ENCODE data around the gene KIRREL1. TPM values are rescaled to one million over a fixed set of nuclear protein-coding genes. Genes with fewer than 3 reads are reported as not detected.

Gene KIRREL1
- total RNA-seq, 2 donors from 2014 or later = 18.6 to 50.2 TPM

GRCh38 chr1:158087320-158087927, 94.0 kb downstream of the KIRREL1 start:
- peaks cover 0 to 6% of the 10 kb centered on the region in 2 donors for H3K36me3 ChIP-seq
- WGBS = 60% methylated on average over 9 of the region's 9 CpGs
- no peaks in the 10 kb centered on the region for H3K27me3 ChIP-seq (replicated peaks; ENCODE audit: insufficient read depth)
- no peak overlapping the region for H3K27ac ChIP-seq
- intact Hi-C loops (cut with DNase I) = loop anchor here (1.0 to 5.0 kb wide), 2 partner anchors 50 to 95 kb away; no protein-coding TSS in a partner anchor
- H3K9me3 ChIP-seq = no peaks in the 10 kb centered on the region
- DNase-seq (ENCODE audit: low spot score) = peak; percentile 37
- TF ChIP-seq POLR2AphosphoS5 (IDR thresholded peaks at IDR 0.05) (peak; percentile 7), POLR2A (IDR thresholded peaks at IDR 0.05) (no peak), CTCF (IDR thresholded peaks at IDR 0.05) (peak; percentile 40 to 75 (median 68))
- H3K4me3 ChIP-seq = no peak overlapping the region
- no peaks in the 10 kb centered on the region for H3K4me1 ChIP-seq (replicated peaks)

- no peak for DNase-seq (ENCODE audit: low spot score)
- TF ChIP-seq POLR2A (IDR thresholded peaks at IDR 0.05) = no peak
- no peak for TF ChIP-seq POLR2AphosphoS5 (IDR thresholded peaks at IDR 0.05)
- TF ChIP-seq CTCF (IDR thresholded peaks at IDR 0.05) = no peak
- Histone ChIP-seq H3K9me3 (no peaks in the 10 kb centered on the region), H3K36me3 (peaks cover 0 to 13% of the 10 kb centered on the region in 2 donors), H3K4me1 (replicated peaks) (no peaks in the 10 kb centered on the region), H3K27ac (no peak overlapping the region), H3K4me3 (no peak overlapping the region), H3K27me3 (replicated peaks; ENCODE audit: insufficient read depth) (no peaks in the 10 kb centered on the region)
- 86% methylated on average over 16 of the region's 16 CpGs for WGBS
- intact Hi-C loops (cut with DNase I) = loop anchor here (5.0 kb wide), 1 partner anchor 52 kb away; no protein-coding TSS in a partner anchor
Observed at GRCh38 chr1:158089476-158089875, 96.0 kb downstream of the KIRREL1 start.

- no peaks in the 10 kb centered on the region for H3K4me1 ChIP-seq (replicated peaks)
- intact Hi-C loops (cut with DNase I) = loop anchor here (5.0 kb wide), 1 partner anchor 53 kb away; no protein-coding TSS in a partner anchor
- TF ChIP-seq POLR2A (IDR thresholded peaks at IDR 0.05) = no peak
- TF ChIP-seq POLR2AphosphoS5 (IDR thresholded peaks at IDR 0.05) = no peak
- peaks cover 0 to 13% of the 10 kb centered on the region in 2 donors for H3K36me3 ChIP-seq
- no peaks in the 10 kb centered on the region for H3K9me3 ChIP-seq
- H3K4me3 ChIP-seq = no peak overlapping the region
- 75% methylated on average over 9 of the region's 9 CpGs for WGBS
- H3K27me3 ChIP-seq (replicated peaks; ENCODE audit: insufficient read depth) = no peaks in the 10 kb centered on the region
- DNase-seq (ENCODE audit: low spot score) = no peak
- no peak overlapping the region for H3K27ac ChIP-seq
Observed at GRCh38 chr1:158089925-158090637, 96.6 kb downstream of the KIRREL1 start.

GRCh38 chr1:158093376-158093775, 99.9 kb downstream of the KIRREL1 start:
- Histone ChIP-seq H3K27me3 (replicated peaks; ENCODE audit: insufficient read depth) (no peaks in the 10 kb centered on the region), H3K36me3 (peaks cover 0 to 13% of the 10 kb centered on the region in 2 donors), H3K4me1 (replicated peaks) (no peaks in the 10 kb centered on the region), H3K4me3 (no peak overlapping the region), H3K27ac (no peak overlapping the region), H3K9me3 (no peaks in the 10 kb centered on the region)
- TF ChIP-seq CTCF (IDR thresholded peaks at IDR 0.05) (no peak), POLR2A (IDR thresholded peaks at IDR 0.05) (no peak), POLR2AphosphoS5 (IDR thresholded peaks at IDR 0.05) (no peak)
- DNase-seq (ENCODE audit: low spot score) = no peak
- 90% methylated on average over 18 of the region's 18 CpGs for WGBS
- intact Hi-C loops (cut with DNase I) = no loop called here

- WGBS = 94% methylated on average over 14 of the region's 14 CpGs
- Histone ChIP-seq H3K4me3 (no peak overlapping the region), H3K4me1 (replicated peaks) (no peaks in the 10 kb centered on the region), H3K36me3 (peaks cover 0 to 13% of the 10 kb centered on the region in 2 donors), H3K27me3 (replicated peaks; ENCODE audit: insufficient read depth) (no peaks in the 10 kb centered on the region), H3K9me3 (no peaks in the 10 kb centered on the region), H3K27ac (no peak overlapping the region)
- intact Hi-C loops (cut with DNase I) = no loop called here
- TF ChIP-seq POLR2A (IDR thresholded peaks at IDR 0.05) (no peak), CTCF (IDR thresholded peaks at IDR 0.05) (no peak), POLR2AphosphoS5 (IDR thresholded peaks at IDR 0.05) (no peak)
- no peak for DNase-seq (ENCODE audit: low spot score)
Observed at GRCh38 chr1:158094571-158094970, 101.1 kb downstream of the KIRREL1 start.
